K562 (cell line): ENCODE results near the gene NUSAP1. TPM values are rescaled to one million over a fixed set of nuclear protein-coding genes. Genes with fewer than 3 reads are reported as not detected.
A peak's percentile ranks its signal among the peaks of the same experiment; 100 is the strongest.

ENCODE experiments used
- ATAC-seq: fragments of 200-7000 bp; cut with Tn5 transposase; 3 replicates; pipeline ENCODE4 v1.9.1; 2020; ENCODE audit warnings: moderate library complexity
- BruUV-seq: library from RNA; stranded (reverse); fragments of 400-500 nt; replicated peaks from 2 replicates; lab custom pipeline; 2021; lab: Mats Ljungman, UMichigan
- CTCF ChIA-PET: fragments of 300-600 bp; formaldehyde crosslinking; extraction: SDS; loops from one replicate; lab custom pipeline; 2021; ENCODE audit warnings: low intra/inter-chr PET ratio; lab: Yijun Ruan, JAX
- POLR2A ChIA-PET: fragments of 300-600, 350-650 bp; sonication (Branson Sonifier 250); formaldehyde crosslinking; extraction: SDS; loops from one replicate; lab custom pipeline; 2021; ENCODE audit warnings: antibody characterized with exemption, inconsistent platforms; lab: Yijun Ruan, JAX
- DNase-seq, 4 experiments: peaks; one replicate each; pipeline versions ENCODE4 v3.0.0 to v3.0.0-alpha.2; 2011 to 2018; ENCODE audit warnings: low spot score in 3 of 4, mixed read lengths in 3 of 4; ENCODE audit errors: extremely low read depth in 1 of 4
- FAIRE-seq: peaks from 2 replicates; lab custom pipeline; 2011; peaks lifted over from hg19 to GRCh38; lab: Jason Lieb, UNC
- H2AFZ ChIP-seq: 2 replicates; pipeline ENCODE4 v1.6.0; 2011; ENCODE audit warnings: low read depth, low read length, control low read depth, inconsistent platforms
- H3K27ac ChIP-seq: fragments of 200-600 bp; 3 replicates; pipeline ENCODE4 v1.8.0; 2011; ENCODE audit warnings: low read depth, mild to moderate bottlenecking, control low read depth, inconsistent platforms, low read length, moderate library complexity, mixed read lengths; ENCODE audit errors: extremely low read depth
- H3K27me3 ChIP-seq, 2 experiments: fragments of 300-600 bp in 1 of 2; 2 replicates in 1 of 2; 3 replicates in 1 of 2; pipeline versions ENCODE4 v1.6.0 to v1.8.0; 2011; ENCODE audit warnings: inconsistent platforms in 2 of 2, low read length in 2 of 2, mild to moderate bottlenecking in 1 of 2, mixed read lengths in 1 of 2, moderate library complexity in 1 of 2; ENCODE audit not compliant: control insufficient read depth in 2 of 2, insufficient read depth in 2 of 2
- H3K36me3 ChIP-seq: fragments of 300-600 bp; 3 replicates; pipeline ENCODE4 v1.8.0; 2011; ENCODE audit warnings: mild to moderate bottlenecking, low read length, inconsistent platforms; ENCODE audit not compliant: control insufficient read depth, insufficient read depth
- H3K4me1 ChIP-seq, 2 experiments: fragments of 200-600 bp in 1 of 2; replicated peaks in 1 of 2; 2 replicates in 1 of 2; 3 replicates in 1 of 2; pipeline versions ENCODE4 v1.5.1 to v1.8.0; 2011; ENCODE audit warnings: inconsistent platforms in 2 of 2, low read length in 2 of 2, mild to moderate bottlenecking in 1 of 2, mixed read lengths in 1 of 2, moderate library complexity in 1 of 2; ENCODE audit not compliant: control insufficient read depth in 2 of 2, insufficient read depth in 2 of 2
- H3K4me2 ChIP-seq: 2 replicates; pipeline ENCODE4 v1.6.1; 2011; ENCODE audit warnings: low read length, control low read depth, inconsistent platforms, mixed read lengths; ENCODE audit not compliant: insufficient read depth
- H3K4me3 ChIP-seq: fragments of 200-600 bp; sonication (generic), shearing (Covaris generic); 2 replicates; pipeline ENCODE4 v1.5.1; 2016; ENCODE audit warnings: control low read depth, inconsistent platforms
- H3K79me2 ChIP-seq: fragments of 200-600 bp; 3 replicates; pipeline ENCODE4 v1.8.0; 2011; ENCODE audit warnings: low read length, inconsistent platforms; ENCODE audit not compliant: control insufficient read depth, insufficient read depth
- H3K9ac ChIP-seq, 2 experiments: 2 replicates each; pipeline versions ENCODE4 v1.6.0 to v1.6.1; 2011; ENCODE audit warnings: low read depth in 2 of 2, low read length in 2 of 2, control low read depth in 1 of 2, inconsistent platforms in 1 of 2, mild to moderate bottlenecking in 1 of 2, mixed read lengths in 1 of 2; ENCODE audit not compliant: insufficient read depth in 1 of 2
- H3K9me1 ChIP-seq: one replicate; pipeline ENCODE4 v1.6.0; 2011; ENCODE audit warnings: inconsistent platforms, mild to moderate bottlenecking, low read length, moderate library complexity; ENCODE audit not compliant: control insufficient read depth, insufficient read depth
- H3K9me3 ChIP-seq: replicated peaks from 2 replicates; pipeline ENCODE4 v1.5.1; 2011; ENCODE audit warnings: low read depth, low read length, inconsistent platforms; ENCODE audit not compliant: control insufficient read depth, insufficient read depth
- H4K20me1 ChIP-seq: replicated peaks from 2 replicates; pipeline ENCODE4 v1.6.1; 2011; ENCODE audit warnings: low read length, inconsistent platforms, mixed read lengths; ENCODE audit not compliant: control insufficient read depth, insufficient read depth
- CREBBP ChIP-seq: IDR thresholded peaks from one replicate; pipeline ENCODE4 v1.6.1; 2012; ENCODE audit warnings: low read depth, mild to moderate bottlenecking, control low read depth, inconsistent platforms, low read length
- ETV6 ChIP-seq, 3 experiments: fragments of 150-350 bp in 1 of 3; sonication (generic) in 1 of 3; formaldehyde crosslinking in 1 of 3; IDR thresholded peaks; 2 replicates each; pipeline versions ENCODE4 v1.6.1 to v1.8.0; 2014 to 2022; ENCODE audit warnings: borderline replicate concordance in 2 of 3, low read depth in 2 of 3, antibody characterized with exemption in 1 of 3, low read length in 1 of 3, mild to moderate bottlenecking in 1 of 3, missing genetic modification reagents in 1 of 3
- FOXK2 ChIP-seq, 2 experiments: fragments of 450-650 bp; IDR thresholded peaks in 1 of 2; conservative IDR thresholded peaks in 1 of 2; 2 replicates each; pipeline ENCODE4 v1.6.1; 2016; ENCODE audit warnings: low read depth in 2 of 2, mild to moderate bottlenecking in 1 of 2
- HCFC1 ChIP-seq: IDR thresholded peaks from 2 replicates; pipeline ENCODE4 v1.6.1; 2012; ENCODE audit warnings: low read depth, low read length, improper control_type of control experiment
- KLF1 ChIP-seq: fragments of 450-650 bp; IDR thresholded peaks from 2 replicates; pipeline ENCODE4 v1.6.1; 2016; ENCODE audit warnings: missing genetic modification characterization, missing compliant biosample characterization
- SMARCE1 ChIP-seq: fragments of 450-650 bp; IDR thresholded peaks from 2 replicates; pipeline ENCODE4 v1.7.1; 2016; ENCODE audit warnings: mild to moderate bottlenecking
- XRCC5 ChIP-seq: fragments of 200-400 bp; formaldehyde crosslinking; IDR thresholded peaks from 2 replicates; pipeline ENCODE4 v1.6.1; 2017; ENCODE audit warnings: low read depth, mild to moderate bottlenecking, low read length
- ZFP36 ChIP-seq: fragments of 150-350 bp; IDR thresholded peaks from 2 replicates; pipeline ENCODE4 v1.6.1; 2018; ENCODE audit warnings: low read length, low read depth; ENCODE audit not compliant: partially characterized antibody
- ZNF184 ChIP-seq: sonication (generic); formaldehyde crosslinking; IDR thresholded peaks from 2 replicates; pipeline ENCODE4 v1.5.0; 2020; ENCODE audit warnings: missing genetic modification reagents
- ZNF282 ChIP-seq: sonication (generic); formaldehyde crosslinking; IDR thresholded peaks from 2 replicates; pipeline ENCODE4 v1.8.1; 2023; ENCODE audit warnings: missing genetic modification reagents
- ZNF589 ChIP-seq: fragments of 200-800 bp; sonication (Bioruptor generic); IDR thresholded peaks from 2 replicates; pipeline ENCODE4 v1.6.1; 2016; ENCODE audit warnings: low read depth, missing genetic modification characterization, missing compliant biosample characterization
- ZNF780A ChIP-seq: fragments of 250-450 bp; sonication (Bioruptor Pico); IDR thresholded peaks from 2 replicates; pipeline ENCODE4 v1.5.0; 2021; ENCODE audit warnings: mild to moderate bottlenecking
- WGBS: fragments of 100-300 bp; shearing (Covaris generic); methylation state at CpG from one replicate; pipeline ENCODE4 v1.1.6; 2016; ENCODE audit warnings: low coverage, mixed read lengths; ENCODE audit not compliant: insufficient coverage; ENCODE audit errors: missing lambda C conversion rate; 5-methylcytosine and 5-hydroxymethylcytosine counted together
- in situ Hi-C: fragments of 300-500 bp; cut with MboI; formaldehyde crosslinking; loops from 4 replicates; pipeline ENCODE4 v1.15.0; 2018; ENCODE audit warnings: inconsistent platforms, mixed read lengths
- intact Hi-C: fragments of 100-400 bp; cut with micrococcal nuclease; formaldehyde crosslinking; loops from 2 replicates; pipeline ENCODE4 v1.14.2; 2022
- polyA plus RNA-seq, 8 experiments: library from polyadenylated mRNA; depleted of rRNA in 4 of 8; stranded (reverse) in 5 of 8; unstranded in 3 of 8; fragments of >200 nt; fragmentation: Nextera tagmentation in 2 of 8; fragmentation: Illumina TruSeq in 1 of 8; extraction: Ambion mirVana in 2 of 8; extraction: Trizol in 1 of 8; gene quantifications; 2 replicates each; pipeline versions ENCODE4 v1.2.1 to v1.2.3, GENCODE V29; 2011 to 2014; ENCODE audit warnings: inconsistent platforms in 1 of 8, missing spikeins in 1 of 8
- total RNA-seq, 7 experiments: library from RNA; depleted of rRNA in 6 of 7; stranded (reverse); fragments of >200 nt in 6 of 7; fragmentation: Illumina TruSeq in 2 of 7; extraction: Trizol in 2 of 7; gene quantifications; 2 replicates each; pipeline versions ENCODE4 v1.2.1 to v1.2.3, GENCODE V29; 2011 to 2021; ENCODE audit warnings: low replicate concordance in 1 of 7
- TF ChIP-seq, protein P1 (sequence below): fragments of 250-450 bp; sonication (Bioruptor Pico); IDR thresholded peaks from 2 replicates; pipeline ENCODE4 v1.5.0; 2021; ENCODE audit warnings: mild to moderate bottlenecking, borderline replicate concordance
- TF ChIP-seq, protein P2 (sequence below), 2 experiments: fragments of 450-650 bp in 1 of 2; sonication (generic) in 1 of 2; formaldehyde crosslinking in 1 of 2; IDR thresholded peaks in 1 of 2; conservative IDR thresholded peaks in 1 of 2; 2 replicates each; pipeline versions ENCODE4 v1.6.1 to v1.8.1; 2016 to 2023; ENCODE audit warnings: mild to moderate bottlenecking in 2 of 2, moderate library complexity in 2 of 2, inconsistent platforms in 1 of 2, missing genetic modification reagents in 1 of 2
- TF ChIP-seq, protein P3 (sequence below): fragments of 250-450 bp; sonication (Bioruptor Pico); IDR thresholded peaks from 2 replicates; pipeline ENCODE4 v1.4.0; 2020; ENCODE audit warnings: borderline replicate concordance

The NUSAP1 gene
- total and polyA plus RNA-seq, 9 of the 15 experiments (the other 6 are each of a cell fraction or from before 2014, with no cell fraction given), result 119 to 266 (median 227) TPM

DNA sequence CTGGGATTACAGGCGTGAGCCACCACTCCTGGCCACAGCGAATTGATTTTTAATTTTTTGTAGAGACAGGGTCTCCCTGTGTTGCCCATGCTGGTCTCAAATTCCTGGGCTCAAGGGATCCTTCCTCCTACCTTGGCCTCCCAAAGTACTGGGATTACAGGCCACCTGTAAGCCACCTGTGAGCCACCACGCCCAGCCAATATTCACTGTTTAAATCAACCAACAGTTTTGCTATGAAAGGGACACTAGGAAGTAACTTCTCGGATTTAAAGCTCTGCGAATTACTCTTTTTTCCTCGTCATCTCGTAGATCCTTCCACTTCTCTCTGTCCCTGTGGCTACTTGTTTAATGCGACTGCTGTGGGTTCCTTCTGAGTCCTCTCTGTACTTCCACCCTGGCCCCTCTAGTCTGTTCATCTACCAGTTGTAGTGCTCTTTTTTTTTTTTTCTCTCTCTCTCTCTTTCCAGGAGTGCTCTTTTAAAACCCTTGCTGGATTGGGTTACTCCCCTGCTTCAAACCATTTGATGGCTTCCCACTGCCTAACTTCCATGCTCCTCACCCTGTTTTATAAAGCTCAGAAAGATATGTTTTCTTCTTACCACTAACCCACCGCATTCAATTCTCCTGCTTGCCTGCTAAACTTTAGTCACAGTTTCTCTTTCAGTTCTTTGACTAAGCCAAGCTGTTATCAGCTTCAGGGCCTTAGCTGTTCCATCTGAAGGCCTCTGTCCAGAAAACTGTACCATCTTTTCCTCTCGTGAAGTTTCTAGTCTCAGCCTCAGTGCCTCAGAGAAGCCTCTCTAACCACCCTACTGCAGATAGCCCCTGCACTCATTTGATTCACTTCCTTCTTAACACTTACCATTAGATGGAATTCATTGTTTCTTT, 96.6 kb downstream of the NUSAP1 start:
- no peak overlapping the region for H3K4me2 ChIP-seq
- H3K9me3 ChIP-seq, result no peaks in the 10 kb centered on the region
- H3K4me3 ChIP-seq, result no peak overlapping the region
- H4K20me1 ChIP-seq, result 0 out of 2 replicates have a peak, but pooled peaks cover 5% of the 10 kb centered on the region
- BruUV-seq, result no TSS peak
- in situ Hi-C loops, result no loop called here
- H3K27me3 ChIP-seq, result no peaks in the 10 kb centered on the region
- H3K9me1 ChIP-seq, result no peaks in the 10 kb centered on the region
- peak overlapping the region; percentile 37; the same call in 2 of the 3 replicates for H3K27ac ChIP-seq
- POLR2A ChIA-PET, result interaction anchor here (0.5 to 1.3 kb wide), 5 partner anchors 9 to 198 kb away, joined by 3 to 5 read pairs (median 3); partner anchors contain the start of gene CHP1
- peaks cover 61% of the 10 kb centered on the region for H3K79me2 ChIP-seq
- CTCF ChIA-PET, result no interaction called here
- 73% methylated on average over 10 of the region's 10 CpGs for WGBS
- H2AFZ ChIP-seq, result no peak overlapping the region
- FAIRE-seq, result no peak
- H3K36me3 ChIP-seq, result peaks cover 10% of the 10 kb centered on the region; the same call in 2 of the 3 replicates
- TF ChIP-seq ZNF780A, result no peak
- no peak for TF ChIP-seq ZNF282 (CRISPR knock-in tag)
- no peak for TF ChIP-seq XRCC5
- TF ChIP-seq, protein P1, sequence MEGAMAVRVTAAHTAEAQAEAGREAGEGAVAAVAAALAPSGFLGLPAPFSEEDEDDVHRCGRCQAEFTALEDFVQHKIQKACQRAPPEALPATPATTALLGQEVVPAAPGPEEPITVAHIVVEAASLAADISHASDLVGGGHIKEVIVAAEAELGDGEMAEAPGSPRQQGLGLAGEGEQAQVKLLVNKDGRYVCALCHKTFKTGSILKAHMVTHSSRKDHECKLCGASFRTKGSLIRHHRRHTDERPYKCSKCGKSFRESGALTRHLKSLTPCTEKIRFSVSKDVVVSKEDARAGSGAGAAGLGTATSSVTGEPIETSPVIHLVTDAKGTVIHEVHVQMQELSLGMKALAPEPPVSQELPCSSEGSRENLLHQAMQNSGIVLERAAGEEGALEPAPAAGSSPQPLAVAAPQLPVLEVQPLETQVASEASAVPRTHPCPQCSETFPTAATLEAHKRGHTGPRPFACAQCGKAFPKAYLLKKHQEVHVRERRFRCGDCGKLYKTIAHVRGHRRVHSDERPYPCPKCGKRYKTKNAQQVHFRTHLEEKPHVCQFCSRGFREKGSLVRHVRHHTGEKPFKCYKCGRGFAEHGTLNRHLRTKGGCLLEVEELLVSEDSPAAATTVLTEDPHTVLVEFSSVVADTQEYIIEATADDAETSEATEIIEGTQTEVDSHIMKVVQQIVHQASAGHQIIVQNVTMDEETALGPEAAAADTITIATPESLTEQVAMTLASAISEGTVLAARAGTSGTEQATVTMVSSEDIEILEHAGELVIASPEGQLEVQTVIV, result no peak
- TF ChIP-seq, protein P2, sequence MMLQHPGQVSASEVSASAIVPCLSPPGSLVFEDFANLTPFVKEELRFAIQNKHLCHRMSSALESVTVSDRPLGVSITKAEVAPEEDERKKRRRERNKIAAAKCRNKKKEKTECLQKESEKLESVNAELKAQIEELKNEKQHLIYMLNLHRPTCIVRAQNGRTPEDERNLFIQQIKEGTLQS (IDR thresholded peaks at IDR 0.05), result no peak
- TF ChIP-seq, protein P2 (CRISPR knock-in tag; conservative IDR thresholded peaks at IDR 0.05), result no peak
- no peak for TF ChIP-seq FOXK2 (conservative IDR thresholded peaks at IDR 0.05 in 1 of 2, IDR thresholded peaks at IDR 0.05 in 1 of 2; ENCODE audit: low read depth in 2 of 2)
- TF ChIP-seq, protein P3, sequence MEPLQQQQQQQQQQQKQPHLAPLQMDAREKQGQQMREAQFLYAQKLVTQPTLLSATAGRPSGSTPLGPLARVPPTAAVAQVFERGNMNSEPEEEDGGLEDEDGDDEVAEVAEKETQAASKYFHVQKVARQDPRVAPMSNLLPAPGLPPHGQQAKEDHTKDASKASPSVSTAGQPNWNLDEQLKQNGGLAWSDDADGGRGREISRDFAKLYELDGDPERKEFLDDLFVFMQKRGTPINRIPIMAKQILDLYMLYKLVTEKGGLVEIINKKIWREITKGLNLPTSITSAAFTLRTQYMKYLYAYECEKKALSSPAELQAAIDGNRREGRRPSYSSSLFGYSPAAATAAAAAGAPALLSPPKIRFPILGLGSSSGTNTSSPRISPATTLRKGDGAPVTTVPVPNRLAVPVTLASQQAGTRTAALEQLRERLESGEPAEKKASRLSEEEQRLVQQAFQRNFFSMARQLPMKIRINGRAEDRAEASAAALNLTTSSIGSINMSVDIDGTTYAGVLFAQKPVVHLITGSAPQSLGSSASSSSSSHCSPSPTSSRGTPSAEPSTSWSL (CRISPR knock-in tag), result no peak
- no peak for TF ChIP-seq ZNF589
- TF ChIP-seq ZFP36, result no peak
- TF ChIP-seq CREBBP, result no peak
- TF ChIP-seq HCFC1, result no peak
- no peak for TF ChIP-seq KLF1 (tag)
- TF ChIP-seq SMARCE1, result no peak
- no peak for TF ChIP-seq ETV6 (IDR thresholded peaks at IDR 0.05; ENCODE audit: borderline replicate concordance in 1 of 2, low read depth in 2 of 2, low read length in 1 of 2)
- no peak for TF ChIP-seq ETV6 (CRISPR knock-in tag; IDR thresholded peaks at IDR 0.05; ENCODE audit: borderline replicate concordance)
- no peak for TF ChIP-seq ZNF184
- TF ChIP-seq, all 486 proteins: peak for 0
- intact Hi-C loops, result no loop called here
- Histone ChIP-seq H3K4me1 (peaks cover 3 to 5% of the 10 kb centered on the region in 2 experiments; a peak in 2 of 5 replicates), H3K9ac (no peak overlapping the region)
- peak; percentile 37 for ATAC-seq
- DNase-seq, result no peak
